Thyroid gland (tissue), 4 donors: ENCODE measurements around the gene NT5E.

Experiments
- POLR2A ChIP-seq, 2 donors: fragments of 450-650 bp; IDR thresholded peaks; one replicate each; pipeline ENCODE4 v1.6.1; 2017; ENCODE audit warnings: antibody characterized with exemption in 2 of 2, mild to moderate bottlenecking in 2 of 2, moderate library complexity in 1 of 2
- TF ChIP-seq, protein P1 (sequence below), 6 experiments: fragments of 200-600 bp in 3 of 6; fragments of 450-650 bp in 3 of 6; sonication (generic) in 3 of 6; IDR thresholded peaks; one replicate each; pipeline ENCODE4 v1.5.1; 2016 to 2019; ENCODE audit warnings: antibody characterized with exemption in 6 of 6, mild to moderate bottlenecking in 2 of 6, inconsistent platforms in 1 of 6, moderate library complexity in 1 of 6

DNA sequence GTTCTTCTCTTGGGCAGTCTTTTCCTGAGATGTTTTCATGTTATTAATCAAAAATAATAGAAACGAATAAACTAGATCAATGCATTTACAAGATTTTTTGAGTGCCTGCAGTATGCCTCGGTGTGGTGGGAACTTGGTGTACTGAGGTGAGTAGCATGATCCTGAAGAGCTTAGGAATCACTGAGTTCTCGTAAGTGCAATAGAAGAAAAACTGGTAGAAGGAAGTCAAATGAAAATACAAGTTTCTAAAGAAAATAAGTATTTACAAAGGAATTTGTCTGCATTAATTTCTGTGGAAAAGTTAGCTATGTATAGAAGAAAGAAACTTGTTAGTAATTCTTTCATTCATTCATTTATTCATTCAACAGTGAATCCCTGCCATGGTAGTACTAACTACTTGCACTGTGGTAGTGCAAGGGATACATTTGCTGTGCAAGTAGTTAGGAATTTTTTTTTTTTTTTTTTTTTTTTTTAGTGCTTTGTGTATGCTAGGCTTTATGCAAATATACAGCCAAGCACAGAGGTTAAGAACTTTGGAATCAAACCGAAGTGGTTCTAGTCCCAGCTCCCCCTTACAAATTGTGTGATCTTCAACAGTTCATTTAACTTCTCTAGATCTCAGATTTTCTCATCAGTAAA, 13.9 kb downstream of the NT5E start:
- TF ChIP-seq, protein P1, sequence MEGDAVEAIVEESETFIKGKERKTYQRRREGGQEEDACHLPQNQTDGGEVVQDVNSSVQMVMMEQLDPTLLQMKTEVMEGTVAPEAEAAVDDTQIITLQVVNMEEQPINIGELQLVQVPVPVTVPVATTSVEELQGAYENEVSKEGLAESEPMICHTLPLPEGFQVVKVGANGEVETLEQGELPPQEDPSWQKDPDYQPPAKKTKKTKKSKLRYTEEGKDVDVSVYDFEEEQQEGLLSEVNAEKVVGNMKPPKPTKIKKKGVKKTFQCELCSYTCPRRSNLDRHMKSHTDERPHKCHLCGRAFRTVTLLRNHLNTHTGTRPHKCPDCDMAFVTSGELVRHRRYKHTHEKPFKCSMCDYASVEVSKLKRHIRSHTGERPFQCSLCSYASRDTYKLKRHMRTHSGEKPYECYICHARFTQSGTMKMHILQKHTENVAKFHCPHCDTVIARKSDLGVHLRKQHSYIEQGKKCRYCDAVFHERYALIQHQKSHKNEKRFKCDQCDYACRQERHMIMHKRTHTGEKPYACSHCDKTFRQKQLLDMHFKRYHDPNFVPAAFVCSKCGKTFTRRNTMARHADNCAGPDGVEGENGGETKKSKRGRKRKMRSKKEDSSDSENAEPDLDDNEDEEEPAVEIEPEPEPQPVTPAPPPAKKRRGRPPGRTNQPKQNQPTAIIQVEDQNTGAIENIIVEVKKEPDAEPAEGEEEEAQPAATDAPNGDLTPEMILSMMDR (IDR thresholded peaks at IDR 0.05), result no peak
- no peak for TF ChIP-seq POLR2A (IDR thresholded peaks at IDR 0.05)
